Measurements from ENCODE around the gene CDON.

The CDON gene

DNA sequence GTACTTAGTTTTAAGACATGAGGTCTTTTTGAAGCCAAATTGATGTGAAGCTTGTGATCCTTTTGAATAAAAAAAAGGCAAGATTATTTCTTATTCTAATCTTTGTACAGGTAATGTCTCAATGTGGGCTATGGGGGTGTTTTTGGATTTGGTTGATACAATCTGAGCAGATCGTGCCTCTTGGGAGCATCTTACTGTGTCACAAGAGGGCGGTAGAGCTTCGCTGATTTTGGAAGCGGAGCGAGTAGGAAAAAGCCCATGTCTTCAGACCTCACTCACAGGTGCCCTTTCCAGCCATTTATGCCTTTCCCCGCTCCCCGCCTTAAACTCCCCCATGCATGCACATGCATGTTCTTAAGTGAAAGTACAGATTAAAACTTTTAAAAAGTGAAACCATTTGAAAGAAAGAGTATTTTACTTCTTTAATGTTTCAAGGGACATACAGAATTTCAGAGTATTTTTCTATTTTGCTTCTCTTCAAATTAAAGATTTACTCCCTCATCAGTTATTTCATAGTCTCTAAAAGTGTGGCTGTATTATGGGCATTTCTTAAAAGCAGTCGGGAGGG, 139.6 kb downstream of the CDON start:
- peaks cover 3% of the 10 kb centered on the region for H3K27me3 ChIP-seq (ENCODE audit: insufficient read depth, low read length, poor library complexity)
- DNase-seq: peak; percentile 76
- H3K27ac ChIP-seq (ENCODE audit: low read length): no peak overlapping the region
- H3K9ac ChIP-seq (ENCODE audit: low read depth, low read length): no peak overlapping the region
- H4K20me1 ChIP-seq (ENCODE audit: insufficient read depth, low read length): no peaks in the 10 kb centered on the region
- no peak overlapping the region for H2AFZ ChIP-seq (ENCODE audit: low read depth, low read length)
- no peak overlapping the region for H3K4me3 ChIP-seq (ENCODE audit: low read depth in 1 of 2, low read length in 2 of 2)
- H3K9me3 ChIP-seq (ENCODE audit: insufficient read depth, low read length, severe bottlenecking): no peaks in the 10 kb centered on the region
- H3K36me3 ChIP-seq (ENCODE audit: insufficient read depth, low read length): no peaks in the 10 kb centered on the region
- H3K4me2 ChIP-seq (ENCODE audit: insufficient read depth, low read length): no peak overlapping the region
- TF ChIP-seq, protein P1, sequence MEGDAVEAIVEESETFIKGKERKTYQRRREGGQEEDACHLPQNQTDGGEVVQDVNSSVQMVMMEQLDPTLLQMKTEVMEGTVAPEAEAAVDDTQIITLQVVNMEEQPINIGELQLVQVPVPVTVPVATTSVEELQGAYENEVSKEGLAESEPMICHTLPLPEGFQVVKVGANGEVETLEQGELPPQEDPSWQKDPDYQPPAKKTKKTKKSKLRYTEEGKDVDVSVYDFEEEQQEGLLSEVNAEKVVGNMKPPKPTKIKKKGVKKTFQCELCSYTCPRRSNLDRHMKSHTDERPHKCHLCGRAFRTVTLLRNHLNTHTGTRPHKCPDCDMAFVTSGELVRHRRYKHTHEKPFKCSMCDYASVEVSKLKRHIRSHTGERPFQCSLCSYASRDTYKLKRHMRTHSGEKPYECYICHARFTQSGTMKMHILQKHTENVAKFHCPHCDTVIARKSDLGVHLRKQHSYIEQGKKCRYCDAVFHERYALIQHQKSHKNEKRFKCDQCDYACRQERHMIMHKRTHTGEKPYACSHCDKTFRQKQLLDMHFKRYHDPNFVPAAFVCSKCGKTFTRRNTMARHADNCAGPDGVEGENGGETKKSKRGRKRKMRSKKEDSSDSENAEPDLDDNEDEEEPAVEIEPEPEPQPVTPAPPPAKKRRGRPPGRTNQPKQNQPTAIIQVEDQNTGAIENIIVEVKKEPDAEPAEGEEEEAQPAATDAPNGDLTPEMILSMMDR (IDR thresholded peaks at IDR 0.05; ENCODE audit: borderline replicate concordance, extremely low read depth, low read length, poor library complexity, severe bottlenecking): peak; percentile 87
- TF ChIP-seq EZH2 (IDR thresholded peaks at IDR 0.05; ENCODE audit: borderline replicate concordance, low read depth, low read length, severe bottlenecking): no peak
- peak; percentile 97 for ATAC-seq (ENCODE audit: insufficient read depth, low read depth)
- no peaks in the 10 kb centered on the region for H3K79me2 ChIP-seq (ENCODE audit: insufficient read depth, low read length)
- no peaks in the 10 kb centered on the region for H3K4me1 ChIP-seq (ENCODE audit: insufficient read depth, low read length)

DNA sequence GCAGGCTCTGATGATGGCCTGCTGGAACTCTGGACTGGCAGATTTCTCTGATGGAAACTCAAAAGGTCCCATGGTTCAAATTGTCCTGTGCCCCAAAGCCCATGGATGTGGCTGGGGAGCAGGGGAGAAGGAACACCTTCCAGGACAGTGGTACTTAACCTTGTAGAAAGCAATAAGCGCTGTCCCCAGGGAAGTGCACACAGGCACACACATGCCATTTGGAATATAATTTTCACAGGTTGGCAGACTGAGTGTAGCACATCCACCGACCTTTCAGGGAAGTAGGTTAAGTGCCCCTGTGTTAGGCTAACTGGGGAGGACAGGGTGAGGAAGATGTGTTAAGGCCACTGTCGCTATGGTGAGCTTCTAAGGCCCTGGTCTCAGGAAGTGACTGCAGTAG, 140.5 kb downstream of the CDON start:
- Histone ChIP-seq H3K4me2 (ENCODE audit: insufficient read depth, low read length) (no peak overlapping the region), H3K4me1 (ENCODE audit: insufficient read depth, low read length) (no peaks in the 10 kb centered on the region), H2AFZ (ENCODE audit: low read depth, low read length) (no peak overlapping the region), H3K27ac (ENCODE audit: low read length) (no peak overlapping the region), H3K79me2 (ENCODE audit: insufficient read depth, low read length) (no peaks in the 10 kb centered on the region), H4K20me1 (ENCODE audit: insufficient read depth, low read length) (no peaks in the 10 kb centered on the region), H3K27me3 (ENCODE audit: insufficient read depth, low read length, poor library complexity) (peaks cover 6% of the 10 kb centered on the region), H3K9ac (ENCODE audit: low read depth, low read length) (no peak overlapping the region), H3K9me3 (ENCODE audit: insufficient read depth, low read length, severe bottlenecking) (no peaks in the 10 kb centered on the region), H3K36me3 (ENCODE audit: insufficient read depth, low read length) (no peaks in the 10 kb centered on the region), H3K4me3 (ENCODE audit: low read depth in 1 of 2, low read length in 2 of 2) (no peak overlapping the region)
- ATAC-seq (ENCODE audit: insufficient read depth, low read depth) (no peak), DNase-seq (no peak)
- no peak for TF ChIP-seq EZH2 (IDR thresholded peaks at IDR 0.05; ENCODE audit: borderline replicate concordance, low read depth, low read length, severe bottlenecking)
- TF ChIP-seq, protein P1 (IDR thresholded peaks at IDR 0.05; ENCODE audit: borderline replicate concordance, extremely low read depth, low read length, poor library complexity, severe bottlenecking): no peak

DNA sequence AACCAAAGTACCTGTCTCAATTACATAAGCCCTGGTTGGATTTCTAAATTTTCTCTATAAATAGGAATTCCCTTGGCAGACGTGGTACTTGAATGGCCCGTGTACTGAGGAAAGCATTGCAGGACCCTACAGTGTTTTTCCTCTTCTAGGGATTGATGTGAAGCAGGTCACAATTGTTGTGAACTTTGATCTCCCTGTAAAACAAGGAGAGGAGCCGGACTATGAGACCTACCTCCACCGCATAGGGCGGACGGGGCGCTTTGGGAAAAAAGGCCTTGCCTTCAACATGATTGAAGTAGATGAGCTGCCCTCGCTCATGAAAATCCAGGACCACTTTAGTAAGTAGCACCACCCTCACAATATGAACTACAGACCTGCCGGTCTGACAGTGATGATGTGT, 141.6 kb downstream of the CDON start:
- H2AFZ ChIP-seq (ENCODE audit: low read depth, low read length): no peak overlapping the region
- H3K27me3 ChIP-seq (ENCODE audit: insufficient read depth, low read length, poor library complexity): peaks cover 15% of the 10 kb centered on the region
- TF ChIP-seq, protein P1 (IDR thresholded peaks at IDR 0.05; ENCODE audit: borderline replicate concordance, extremely low read depth, low read length, poor library complexity, severe bottlenecking): no peak
- TF ChIP-seq EZH2 (IDR thresholded peaks at IDR 0.05; ENCODE audit: borderline replicate concordance, low read depth, low read length, severe bottlenecking): no peak
- H3K4me2 ChIP-seq (ENCODE audit: insufficient read depth, low read length): no peak overlapping the region
- H3K9ac ChIP-seq (ENCODE audit: low read depth, low read length): no peak overlapping the region
- H3K79me2 ChIP-seq (ENCODE audit: insufficient read depth, low read length): no peaks in the 10 kb centered on the region
- no peak overlapping the region for H3K27ac ChIP-seq (ENCODE audit: low read length)
- H4K20me1 ChIP-seq (ENCODE audit: insufficient read depth, low read length): no peaks in the 10 kb centered on the region
- H3K4me1 ChIP-seq (ENCODE audit: insufficient read depth, low read length): no peaks in the 10 kb centered on the region
- H3K36me3 ChIP-seq (ENCODE audit: insufficient read depth, low read length): no peaks in the 10 kb centered on the region
- no peak for DNase-seq
- H3K9me3 ChIP-seq (ENCODE audit: insufficient read depth, low read length, severe bottlenecking): no peaks in the 10 kb centered on the region
- H3K4me3 ChIP-seq (ENCODE audit: low read depth in 1 of 2, low read length in 2 of 2): no peak overlapping the region
- no peak for ATAC-seq (ENCODE audit: insufficient read depth, low read depth)

Measured in DND-41 (cell line).